ENCODE measurements around the gene SEC23B. TPM values are rescaled to one million over a fixed set of nuclear protein-coding genes. Genes with fewer than 3 reads are reported as not detected.

The SEC23B gene
- total RNA-seq, 1 donor from 2014 or later = 56.6 TPM

DNA sequence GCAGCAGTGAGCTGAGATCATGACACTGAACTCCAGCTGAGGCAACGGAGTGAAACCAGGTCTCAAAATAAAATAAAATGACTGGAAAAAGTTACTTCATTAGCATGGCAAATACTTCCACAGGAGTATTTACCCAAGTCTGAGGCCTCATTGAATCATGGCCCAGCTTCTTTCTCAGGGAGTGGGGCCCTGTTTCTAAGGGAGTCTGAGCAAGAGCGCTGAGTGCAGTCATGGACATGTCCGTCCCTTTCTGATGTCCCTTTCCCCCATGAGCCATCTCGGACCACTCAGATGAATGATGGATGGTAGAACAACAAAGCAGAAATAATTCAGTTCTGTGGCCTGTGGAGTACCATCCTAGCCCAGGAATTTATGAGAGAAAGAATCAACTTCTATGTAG is 72.3 kb downstream of the SEC23B start:
- Mint-ChIP-seq H3K4me3 (no peak overlapping the region), H3K4me1 (no peaks in the 10 kb centered on the region), H3K27me3 (peaks cover 9% of the 10 kb centered on the region), H3K27ac (no peak overlapping the region), H3K9me3 (no peaks in the 10 kb centered on the region), H3K36me3 (ENCODE audit: low read depth) (no peaks in the 10 kb centered on the region)
- ChIA-PET CTCF (no interaction called here), POLR2A (no interaction called here)
- ATAC-seq (ENCODE audit: low read depth) = no peak
- TF ChIP-seq CTCF (IDR thresholded peaks at IDR 0.05) = no peak
- intact Hi-C loops (cut with micrococcal nuclease) = loop anchor here (10.0 kb wide), 1 partner anchor 1435 kb away; the partner anchor contains the start of gene NAA20
- DNase-seq = no peak

GRCh38 chr20:18585134-18585533 is 77.4 kb downstream of the SEC23B start:
- H3K27me3 Mint-ChIP-seq = peaks cover 9% of the 10 kb centered on the region
- H3K4me3 Mint-ChIP-seq = no peak overlapping the region
- H3K27ac Mint-ChIP-seq = no peak overlapping the region
- TF ChIP-seq CTCF (IDR thresholded peaks at IDR 0.05) = no peak
- H3K9me3 Mint-ChIP-seq = no peaks in the 10 kb centered on the region
- DNase-seq (no peak), ATAC-seq (ENCODE audit: low read depth) (no peak)
- POLR2A ChIA-PET = interaction anchor here (0.7 kb wide), 1 partner anchor 730 kb away, joined by 5 read pairs; no protein-coding TSS in a partner anchor
- H3K36me3 Mint-ChIP-seq (ENCODE audit: low read depth) = peaks cover 5% of the 10 kb centered on the region
- intact Hi-C loops (cut with micrococcal nuclease) = loop anchor here (5.0 to 10.0 kb wide), 4 partner anchors 142 to 1430 kb away; partner anchors contain the start of genes KAT14, NAA20, PET117 and RRBP1
- H3K4me1 Mint-ChIP-seq = peaks cover 24% of the 10 kb centered on the region
- CTCF ChIA-PET = no interaction called here

- Mint-ChIP-seq H3K27me3 (peaks cover 9% of the 10 kb centered on the region), H3K9me3 (no peaks in the 10 kb centered on the region), H3K27ac (peak within 1 kb of the TSS; percentile 90), H3K36me3 (ENCODE audit: low read depth) (peaks cover 5% of the 10 kb centered on the region), H3K4me1 (peaks cover 24% of the 10 kb centered on the region), H3K4me3 (peak within 1 kb of the TSS; percentile 93)
- POLR2A ChIA-PET = interaction anchor here (0.5 to 3.0 kb wide), 4 partner anchors 21 to 169 kb away, joined by 3 to 15 read pairs (median 6); partner anchors contain the start of genes DZANK1, POLR3F, SEC23B and SMIM26
- CTCF ChIA-PET = no interaction called here
- intact Hi-C loops (cut with micrococcal nuclease) = loop anchor here (1.0 to 10.0 kb wide), 11 partner anchors 21 to 1427 kb away; partner anchors contain the start of genes DZANK1, KAT14, NAA20 and PET117
- DNase-seq (peak; percentile 88), ATAC-seq (ENCODE audit: low read depth) (peak; percentile 95)
- TF ChIP-seq CTCF (IDR thresholded peaks at IDR 0.05) = no peak
Observed at GRCh38 chr20:18587665-18588573, 80.2 kb downstream of the SEC23B start, which contains the start of gene DTD1. TSS of gene DTD1 (plus strand) at chr20:18588054. CDS start at chr20:18588073, 19 bp downstream.

- Mint-ChIP-seq H3K27me3 (peaks cover 7% of the 10 kb centered on the region), H3K4me3 (peak overlapping the region; percentile 90), H3K9me3 (no peaks in the 10 kb centered on the region), H3K27ac (peak overlapping the region; percentile 90), H3K36me3 (ENCODE audit: low read depth) (peaks cover 6% of the 10 kb centered on the region), H3K4me1 (peaks cover 24% of the 10 kb centered on the region)
- ChIA-PET POLR2A (interaction anchor here (0.5 to 3.0 kb wide), 4 partner anchors 21 to 170 kb away, joined by 3 to 15 read pairs (median 6); partner anchors contain the start of genes DZANK1, POLR3F, SEC23B and SMIM26), CTCF (no interaction called here)
- ATAC-seq (ENCODE audit: low read depth) = no peak
- no peak for TF ChIP-seq CTCF (IDR thresholded peaks at IDR 0.05)
- intact Hi-C loops (cut with micrococcal nuclease) = loop anchor here (5.0 to 10.0 kb wide), 4 partner anchors 139 to 1426 kb away; partner anchors contain the start of genes KAT14, NAA20, PET117 and RRBP1
- peak; percentile 18 for DNase-seq
Observed at GRCh38 chr20:18588574-18588933, 80.8 kb downstream of the SEC23B start.

Data from activated B cell treated with CpG ODN at 0.5 μM for 24 hours (primary cell).